Transverse colon (tissue), 4 donors: ENCODE measurements around the gene NCOA1.

Experiments used
- CTCF ChIP-seq, 5 experiments: fragments of 200-600 bp in 3 of 5; fragments of 450-650 bp in 2 of 5; sonication (generic) in 3 of 5; IDR thresholded peaks; 1 replicate in 2 of 5; 2 replicates in 3 of 5; pipeline ENCODE4 v1.5.1; 2016 to 2017; ENCODE audit warnings: antibody characterized with exemption in 5 of 5, inconsistent platforms in 3 of 5, mild to moderate bottlenecking in 2 of 5, moderate library complexity in 1 of 5
- POLR2A ChIP-seq: fragments of 450-650 bp; IDR thresholded peaks from one replicate; pipeline ENCODE4 v1.6.1; 2016; ENCODE audit warnings: antibody characterized with exemption, mild to moderate bottlenecking, moderate library complexity
- POLR2AphosphoS5 ChIP-seq, 3 donors: sonication (generic); formaldehyde crosslinking; IDR thresholded peaks; one replicate each; pipeline ENCODE4 v1.6.1; 2016; ENCODE audit warnings: antibody characterized with exemption in 3 of 3

GRCh38 chr2:24723191-24723590, 232.1 kb downstream of the NCOA1 start:
- TF ChIP-seq CTCF (IDR thresholded peaks at IDR 0.05) (no peak), POLR2AphosphoS5 (IDR thresholded peaks at IDR 0.05) (no peak), POLR2A (no peak)
